Immature natural killer cell (primary cell): ENCODE results near the gene KRTAP19-6. TPM values are rescaled to one million over a fixed set of nuclear protein-coding genes. Genes with fewer than 3 reads are reported as not detected.

ENCODE experiments used
- DNase-seq, 3 donors: peaks; one replicate each; pipeline ENCODE4 v3.0.0; 2022; ENCODE audit warnings: mixed read lengths in 1 of 3
- H3K27ac Mint-ChIP-seq, 6 donors: one replicate each; pipeline ENCODE4 v1.8.0; 2020; ENCODE audit warnings: mixed read lengths in 6 of 6, mild to moderate bottlenecking in 5 of 6, inconsistent platforms in 4 of 6, moderate library complexity in 3 of 6
- H3K27me3 Mint-ChIP-seq, 3 donors: one replicate each; pipeline ENCODE4 v1.8.0; 2020 to 2021; ENCODE audit warnings: low read depth in 3 of 3, mild to moderate bottlenecking in 3 of 3, mixed read lengths in 3 of 3, moderate library complexity in 3 of 3, inconsistent platforms in 1 of 3
- H3K36me3 Mint-ChIP-seq, 3 donors: one replicate each; pipeline ENCODE4 v1.8.0; 2020; ENCODE audit warnings: mixed read lengths in 3 of 3, inconsistent platforms in 2 of 3, mild to moderate bottlenecking in 2 of 3
- H3K4me1 Mint-ChIP-seq, 2 donors: one replicate each; pipeline ENCODE4 v1.8.0; 2020; ENCODE audit warnings: inconsistent platforms in 2 of 2, mild to moderate bottlenecking in 2 of 2, mixed read lengths in 2 of 2, moderate library complexity in 1 of 2
- H3K4me3 Mint-ChIP-seq, 5 donors: one replicate each; pipeline ENCODE4 v1.8.0; 2020; ENCODE audit warnings: mild to moderate bottlenecking in 5 of 5, mixed read lengths in 5 of 5, inconsistent platforms in 3 of 5, moderate library complexity in 3 of 5
- H3K9me3 Mint-ChIP-seq, 6 donors: one replicate each; pipeline ENCODE4 v1.8.0; 2020; ENCODE audit warnings: mild to moderate bottlenecking in 6 of 6, mixed read lengths in 6 of 6, inconsistent platforms in 4 of 6, moderate library complexity in 3 of 6
- polyA plus RNA-seq, 3 donors: library from polyadenylated mRNA; unstranded; fragments of 300-500 nt; fragmentation: Illumina TruSeq; gene quantifications; one replicate each; pipeline ENCODE4 v1.2.3, GENCODE V29; 2021

Gene KRTAP19-6
- not detected for polyA plus RNA-seq

GRCh38 chr21:30541764-30542163, at the start of gene KRTAP19-6:
Gene KRTAP19-6, minus strand, starts transcription at chr21:30541864. Its CDS starts 31 bp downstream, at chr21:30541833.
- DNase-seq: no peak
- H3K4me1 Mint-ChIP-seq: no peaks in the 10 kb centered on the region
- H3K27me3 Mint-ChIP-seq: no peaks in the 10 kb centered on the region
- H3K4me3 Mint-ChIP-seq: no peak within 1 kb of the TSS
- H3K27ac Mint-ChIP-seq: no peak within 1 kb of the TSS
- H3K36me3 Mint-ChIP-seq: no peaks in the 10 kb centered on the region
- H3K9me3 Mint-ChIP-seq: peaks cover 0 to 23% (median 12%) of the 10 kb centered on the region in 6 donors

GRCh38 chr21:30590297-30590696, 48.6 kb upstream of the KRTAP19-6 start, which contains the start of gene KRTAP22-2:
Gene KRTAP22-2, minus strand, starts transcription at chr21:30590397.
- Mint-ChIP-seq H3K27ac (no peak within 1 kb of the TSS), H3K4me3 (no peak within 1 kb of the TSS)

GRCh38 chr21:30582870-30583269, 41.2 kb upstream of the KRTAP19-6 start:
- Mint-ChIP-seq H3K27ac (no peak overlapping the region), H3K4me3 (no peak overlapping the region), H3K27me3 (peaks cover 0 to 3% (median 0%) of the 10 kb centered on the region in 3 donors), H3K9me3 (peaks cover 4 to 15% (median 12%) of the 10 kb centered on the region in 6 donors), H3K4me1 (no peaks in the 10 kb centered on the region), H3K36me3 (no peaks in the 10 kb centered on the region)
- no peak for DNase-seq

More at GRCh38 chr21:30590297-30590696, 48.6 kb upstream of the KRTAP19-6 start, which contains the start of gene KRTAP22-2:
- DNase-seq: no peak
- Mint-ChIP-seq H3K9me3 (peaks cover 0 to 11% (median 5%) of the 10 kb centered on the region in 6 donors), H3K4me1 (no peaks in the 10 kb centered on the region), H3K27me3 (no peaks in the 10 kb centered on the region), H3K36me3 (no peaks in the 10 kb centered on the region)

GRCh38 chr21:30580132-30580531, 38.5 kb upstream of the KRTAP19-6 start:
- H3K36me3 Mint-ChIP-seq: no peaks in the 10 kb centered on the region
- H3K4me3 Mint-ChIP-seq: no peak overlapping the region
- H3K9me3 Mint-ChIP-seq: peaks cover 6 to 20% (median 15%) of the 10 kb centered on the region in 6 donors
- H3K27me3 Mint-ChIP-seq: peaks cover 0 to 3% (median 0%) of the 10 kb centered on the region in 3 donors
- no peak for DNase-seq
- no peaks in the 10 kb centered on the region for H3K4me1 Mint-ChIP-seq
- H3K27ac Mint-ChIP-seq: no peak overlapping the region

GRCh38 chr21:30579346-30579745, 37.7 kb upstream of the KRTAP19-6 start:
- no peak overlapping the region for H3K4me3 Mint-ChIP-seq
- H3K27ac Mint-ChIP-seq: no peak overlapping the region
- no peak for DNase-seq
- H3K36me3 Mint-ChIP-seq: no peaks in the 10 kb centered on the region
- no peaks in the 10 kb centered on the region for H3K27me3 Mint-ChIP-seq
- H3K9me3 Mint-ChIP-seq: peaks cover 2 to 15% (median 10%) of the 10 kb centered on the region in 6 donors
- H3K4me1 Mint-ChIP-seq: no peaks in the 10 kb centered on the region

- no peaks in the 10 kb centered on the region for H3K4me1 Mint-ChIP-seq
- no peak overlapping the region for H3K27ac Mint-ChIP-seq
Observed at GRCh38 chr21:30577766-30578165, 36.1 kb upstream of the KRTAP19-6 start.

GRCh38 chr21:30567617-30568016, 26.0 kb upstream of the KRTAP19-6 start:
- Mint-ChIP-seq H3K27ac (no peak overlapping the region), H3K4me1 (no peaks in the 10 kb centered on the region), H3K36me3 (peaks cover 0 to 3% (median 0%) of the 10 kb centered on the region in 3 donors), H3K27me3 (peaks cover 0 to 2% (median 0%) of the 10 kb centered on the region in 3 donors), H3K4me3 (no peak overlapping the region), H3K9me3 (peaks cover 3 to 24% (median 9%) of the 10 kb centered on the region in 6 donors)
- no peak for DNase-seq

More at GRCh38 chr21:30577766-30578165, 36.1 kb upstream of the KRTAP19-6 start:
- no peak overlapping the region for H3K4me3 Mint-ChIP-seq
- H3K36me3 Mint-ChIP-seq: no peaks in the 10 kb centered on the region
- DNase-seq: no peak
- no peaks in the 10 kb centered on the region for H3K27me3 Mint-ChIP-seq
- H3K9me3 Mint-ChIP-seq: peaks cover 4 to 14% (median 8%) of the 10 kb centered on the region in 6 donors

GRCh38 chr21:30563630-30564029, 22.0 kb upstream of the KRTAP19-6 start:
- no peak overlapping the region for H3K4me3 Mint-ChIP-seq
- no peak for DNase-seq
- peaks cover 2 to 24% (median 8%) of the 10 kb centered on the region in 6 donors for H3K9me3 Mint-ChIP-seq
- no peak overlapping the region for H3K27ac Mint-ChIP-seq
- peaks cover 0 to 3% (median 0%) of the 10 kb centered on the region in 3 donors for H3K36me3 Mint-ChIP-seq
- peaks cover 0 to 1% (median 0%) of the 10 kb centered on the region in 3 donors for H3K27me3 Mint-ChIP-seq
- no peaks in the 10 kb centered on the region for H3K4me1 Mint-ChIP-seq

- Mint-ChIP-seq H3K36me3 (peaks cover 0 to 3% (median 0%) of the 10 kb centered on the region in 3 donors), H3K27me3 (peaks cover 0 to 1% (median 0%) of the 10 kb centered on the region in 3 donors), H3K4me1 (no peaks in the 10 kb centered on the region), H3K9me3 (peaks cover 2 to 23% (median 8%) of the 10 kb centered on the region in 6 donors), H3K27ac (no peak overlapping the region), H3K4me3 (no peak overlapping the region)
- no peak for DNase-seq
Observed at GRCh38 chr21:30563072-30563471, 21.4 kb upstream of the KRTAP19-6 start.

GRCh38 chr21:30561957-30562356, 20.3 kb upstream of the KRTAP19-6 start:
- Mint-ChIP-seq H3K4me3 (no peak overlapping the region), H3K27me3 (peaks cover 0 to 1% (median 0%) of the 10 kb centered on the region in 3 donors), H3K9me3 (peaks cover 3 to 23% (median 9%) of the 10 kb centered on the region in 6 donors), H3K4me1 (no peaks in the 10 kb centered on the region), H3K36me3 (peaks cover 0 to 3% (median 0%) of the 10 kb centered on the region in 3 donors), H3K27ac (no peak overlapping the region)
- no peak for DNase-seq

GRCh38 chr21:30561264-30561895, 19.7 kb upstream of the KRTAP19-6 start, which contains the start of gene KRTAP19-7:
Gene KRTAP19-7, minus strand, starts transcription at chr21:30561314. Its CDS starts 25 bp downstream, at chr21:30561289.
- no peak for DNase-seq
- H3K4me1 Mint-ChIP-seq: no peaks in the 10 kb centered on the region
- H3K27me3 Mint-ChIP-seq: peaks cover 0 to 1% (median 0%) of the 10 kb centered on the region in 3 donors
- no peak within 1 kb of the TSS for H3K27ac Mint-ChIP-seq
- H3K9me3 Mint-ChIP-seq: peaks cover 3 to 23% (median 9%) of the 10 kb centered on the region in 6 donors
- H3K4me3 Mint-ChIP-seq: no peak within 1 kb of the TSS
- peaks cover 0 to 3% (median 0%) of the 10 kb centered on the region in 3 donors for H3K36me3 Mint-ChIP-seq

GRCh38 chr21:30555095-30555494, 13.4 kb upstream of the KRTAP19-6 start:
- no peak overlapping the region for H3K27ac Mint-ChIP-seq
- no peak for DNase-seq
- H3K4me1 Mint-ChIP-seq: no peaks in the 10 kb centered on the region
- H3K9me3 Mint-ChIP-seq: peaks cover 12 to 39% (median 22%) of the 10 kb centered on the region in 6 donors
- H3K4me3 Mint-ChIP-seq: no peak overlapping the region
- H3K36me3 Mint-ChIP-seq: peaks cover 0 to 4% (median 0%) of the 10 kb centered on the region in 3 donors
- H3K27me3 Mint-ChIP-seq: peaks cover 1 to 5% (median 2%) of the 10 kb centered on the region in 3 donors

- Mint-ChIP-seq H3K4me1 (no peaks in the 10 kb centered on the region), H3K4me3 (no peak overlapping the region), H3K27me3 (peaks cover 0 to 5% (median 2%) of the 10 kb centered on the region in 3 donors), H3K9me3 (peaks cover 15 to 46% (median 25%) of the 10 kb centered on the region in 6 donors), H3K36me3 (peaks cover 0 to 4% (median 0%) of the 10 kb centered on the region in 3 donors), H3K27ac (no peak overlapping the region)
- DNase-seq: no peak
Observed at GRCh38 chr21:30552782-30553181, 11.1 kb upstream of the KRTAP19-6 start.

GRCh38 chr21:30518876-30519275, 22.8 kb downstream of the KRTAP19-6 start:
- Mint-ChIP-seq H3K36me3 (no peaks in the 10 kb centered on the region), H3K9me3 (peaks cover 3 to 37% (median 13%) of the 10 kb centered on the region in 6 donors), H3K4me1 (no peaks in the 10 kb centered on the region)

More at GRCh38 chr21:30518876-30519275, 22.8 kb downstream of the KRTAP19-6 start:
- DNase-seq: no peak
- Mint-ChIP-seq H3K4me3 (no peak overlapping the region), H3K27ac (no peak overlapping the region), H3K27me3 (peaks cover 0 to 3% (median 0%) of the 10 kb centered on the region in 3 donors)
